ENCODE results near the gene TMED6. TPM values are rescaled to one million over a fixed set of nuclear protein-coding genes. Genes with fewer than 3 reads are reported as not detected.

TMED6 gene
- total and polyA plus RNA-seq, 2 of the 8 experiments (the other 6 are each of a cell fraction or from before 2014, with no cell fraction given): not detected

- H3K18ac ChIP-seq (ENCODE audit: extremely low read depth, low read length): no peak overlapping the region
- H4K8ac ChIP-seq (ENCODE audit: extremely low read depth, insufficient read depth, low read length): no peak overlapping the region; the same call in 1 of the 2 replicates
- no peak overlapping the region for H3K4ac ChIP-seq (replicated peaks; ENCODE audit: insufficient read length, low read depth, low read length)
- H2BK15ac ChIP-seq (ENCODE audit: low read length): no peak overlapping the region
- no peak for TF ChIP-seq ASH2L (IDR thresholded peaks at IDR 0.05; ENCODE audit: low read length)
- no peak for TF ChIP-seq CBX8 (IDR thresholded peaks at IDR 0.05; ENCODE audit: borderline replicate concordance, low read depth, low read length)
- no peak for TF ChIP-seq CEBPB (IDR thresholded peaks at IDR 0.05; ENCODE audit: low read depth, low read length)
- TF ChIP-seq RXRA (IDR thresholded peaks at IDR 0.05; ENCODE audit: insufficient read depth, low read depth, low read length): no peak
- TF ChIP-seq GABPA (IDR thresholded peaks at IDR 0.05; ENCODE audit: borderline replicate concordance, insufficient read depth, low read length): no peak
- TF ChIP-seq YY1 (IDR thresholded peaks at IDR 0.05; ENCODE audit: low read depth, low read length): no peak
- TF ChIP-seq BCL11A (IDR thresholded peaks at IDR 0.05; ENCODE audit: low read depth in 2 of 2, low read length in 2 of 2): no peak
- TF ChIP-seq RNF2 (IDR thresholded peaks at IDR 0.05; ENCODE audit: borderline replicate concordance, low read depth, low read length, missing control alignments, poor library complexity, severe bottlenecking): no peak
- TF ChIP-seq HDAC2 (IDR thresholded peaks at IDR 0.05; ENCODE audit: borderline replicate concordance in 1 of 2, low read depth in 2 of 2, low read length in 2 of 2): no peak
- TF ChIP-seq POLR2AphosphoS5 (IDR thresholded peaks at IDR 0.05; ENCODE audit: low read depth, low read length): peak; percentile 30; the same call in 1 of the 2 replicates
- no peak for TF ChIP-seq NRF1 (IDR thresholded peaks at IDR 0.05; ENCODE audit: low read depth, low read length)
- TF ChIP-seq POLR2A (IDR thresholded peaks at IDR 0.05; ENCODE audit: control extremely low read depth in 1 of 2, low read depth in 2 of 2, low read length in 2 of 2): 0 out of 3 replicates have a peak, but pooled peaks of 1 of the 2 experiments have one; percentile 48
- peaks cover 16% of the 10 kb centered on the region for H3K79me1 ChIP-seq (ENCODE audit: low read depth, low read length)
- H3K4me3 ChIP-seq (ENCODE audit: extremely low read depth in 1 of 4, insufficient read depth in 2 of 4, low read depth in 3 of 4, low read length in 4 of 4): no peak overlapping the region
- H4K5ac ChIP-seq (ENCODE audit: insufficient read length, low read depth, low read length): no peak overlapping the region
- peaks cover 4 to 58% of the 10 kb centered on the region in 2 experiments for H3K79me2 ChIP-seq (ENCODE audit: control insufficient read depth in 1 of 2, insufficient read depth in 2 of 2, low read length in 2 of 2)
- 93% methylated on average over 8 of the region's 8 CpGs; no CpG with 5 or more reads in 1 of the 2 experiments for WGBS, 2 experiments (ENCODE audit: extremely low coverage in 1 of 2, insufficient coverage in 1 of 2, insufficient read length in 1 of 2, insufficient replicate concordance in 2 of 2, low coverage in 1 of 2, low lambda C conversion rate in 2 of 2, missing lambda C conversion rate in 1 of 2)
- H3K4me1 ChIP-seq (replicated peaks in 1 of 4; ENCODE audit: control insufficient read depth in 3 of 4, insufficient read depth in 4 of 4, low read length in 3 of 4): peaks cover 5 to 9% (median 7%) of the 10 kb centered on the region in 4 experiments
- H3K56ac ChIP-seq (replicated peaks; ENCODE audit: insufficient read length, low read depth, low read length): no peak overlapping the region
- H3K9ac ChIP-seq (replicated peaks in 1 of 4; ENCODE audit: extremely low read depth in 1 of 4, low read depth in 3 of 4, low read length in 3 of 4): no peak overlapping the region; a peak in 1 of 7 replicates
- peaks cover 13 to 41% of the 10 kb centered on the region in 2 experiments for H4K20me1 ChIP-seq (replicated peaks in 1 of 2; ENCODE audit: control insufficient read depth in 1 of 2, insufficient read depth in 2 of 2, low read length in 2 of 2)
- H2BK12ac ChIP-seq (ENCODE audit: low read depth, low read length): no peak overlapping the region
- no peak overlapping the region for H2BK20ac ChIP-seq (ENCODE audit: low read length)
- DNase-seq (ENCODE audit: low read depth in 1 of 2, low spot score in 2 of 2) (no peak), FAIRE-seq (no peak)
- H3K23ac ChIP-seq (ENCODE audit: insufficient read length): no peak overlapping the region
- no peak overlapping the region for H2BK5ac ChIP-seq (ENCODE audit: low read depth, low read length)
- no peak overlapping the region for H3K14ac ChIP-seq (ENCODE audit: insufficient read length)
- peaks cover 3% of the 10 kb centered on the region; the same call in 1 of the 2 replicates for H3K23me2 ChIP-seq (ENCODE audit: low read depth, low read length)
- no peak overlapping the region for H4K91ac ChIP-seq (replicated peaks; ENCODE audit: insufficient read length, low read length)
- H2AFZ ChIP-seq (ENCODE audit: low read length): no peak overlapping the region
- H3K36me3 ChIP-seq (ENCODE audit: control insufficient read depth in 2 of 4, insufficient read depth in 4 of 4, low read length in 3 of 4): peaks cover 25 to 93% (median 53%) of the 10 kb centered on the region in 4 experiments
- no peaks in the 10 kb centered on the region for H3K27me3 ChIP-seq (replicated peaks in 1 of 4; ENCODE audit: control insufficient read depth in 3 of 4, extremely low read depth in 1 of 4, insufficient read depth in 3 of 4, low read length in 3 of 4)
- ChIA-PET POLR2A (ENCODE audit: partially characterized antibody) (interaction anchor here (24.8 to 29.8 kb wide), 2 partner anchors 3 to 13 kb away, joined by 497 read pairs; partner anchors contain the start of genes COG8, NIP7, PDF and TMED6), CTCF (ENCODE audit: partially characterized antibody) (interaction anchor here (0.6 to 3.4 kb wide), 3 partner anchors 15 to 1110 kb away, joined by 3 to 10 read pairs (median 3); partner anchors contain the start of genes COG8 and NIP7)
- H3K9me3 ChIP-seq (ENCODE audit: insufficient read depth in 2 of 2, low read depth in 1 of 2, low read length in 1 of 2): no peaks in the 10 kb centered on the region
- H2BK120ac ChIP-seq (replicated peaks; ENCODE audit: low read depth, low read length): no peak overlapping the region
- H3K27ac ChIP-seq (ENCODE audit: low read depth, low read length): no peak overlapping the region
- H2AK5ac ChIP-seq (ENCODE audit: low read depth, low read length): no peak overlapping the region
- no peak overlapping the region for H3K4me2 ChIP-seq (ENCODE audit: insufficient read depth in 1 of 2, low read depth in 2 of 2, low read length in 2 of 2)
These were observed 27.5 kb downstream of the TMED6 start for GRCh38 chr16:69324013-69324531.
